Gastrocnemius medialis (tissue), 4 donors: ENCODE measurements around the gene DCUN1D3. TPM values are rescaled to one million over a fixed set of nuclear protein-coding genes. Genes with fewer than 3 reads are reported as not detected.
A peak's percentile ranks its signal among the peaks of the same experiment; 100 is the strongest.

Experiments used
- ATAC-seq, 2 donors: fragments of 150-250 bp; one replicate each; pipeline ENCODE4 v1.9.1; 2016
- DNase-seq, 2 donors: peaks; one replicate each; pipeline ENCODE4 v3.0.0-alpha.2; 2019
- H3K27ac ChIP-seq, 4 donors: fragments of 200-600 bp; sonication (generic); 1 replicate in 1 of 4; 2 replicates in 3 of 4; pipeline ENCODE4 v1.5.1; 2016 to 2018; ENCODE audit warnings: mild to moderate bottlenecking in 2 of 4, moderate library complexity in 1 of 4
- H3K27me3 ChIP-seq, 3 donors: fragments of 200-600 bp; sonication (generic) in 2 of 3; 1 replicate in 1 of 3; 2 replicates in 2 of 3; pipeline versions ENCODE4 v1.5.1 to v1.6.0; 2016 to 2019; ENCODE audit warnings: mild to moderate bottlenecking in 1 of 3, moderate library complexity in 1 of 3
- H3K36me3 ChIP-seq, 2 donors: fragments of 200-600 bp; sonication (generic) in 1 of 2; one replicate each; pipeline ENCODE4 v1.5.1; 2017 to 2018
- H3K4me1 ChIP-seq, 2 donors: fragments of 200-600 bp; sonication (generic) in 1 of 2; one replicate each; pipeline ENCODE4 v1.5.1; 2016 to 2017; ENCODE audit warnings: mild to moderate bottlenecking in 2 of 2
- H3K4me3 ChIP-seq, 4 donors: fragments of 200-600 bp; sonication (generic) in 3 of 4; 1 replicate in 1 of 4; 2 replicates in 3 of 4; pipeline ENCODE4 v1.5.1; 2016 to 2019; ENCODE audit warnings: mild to moderate bottlenecking in 2 of 4
- H3K9me3 ChIP-seq, 3 donors: fragments of 200-600 bp; sonication (generic) in 2 of 3; 1 replicate in 1 of 3; 2 replicates in 2 of 3; pipeline ENCODE4 v1.5.1; 2016 to 2019
- POLR2A ChIP-seq, 2 donors: fragments of 450-650 bp; IDR thresholded peaks; one replicate each; pipeline ENCODE4 v1.6.1; 2017; ENCODE audit warnings: antibody characterized with exemption in 2 of 2, mild to moderate bottlenecking in 2 of 2, moderate library complexity in 2 of 2
- in situ Hi-C, 4 donors: fragments of 200-750 bp; cut with MboI; loops; one replicate each; pipeline versions ENCODE4 v1.15.0 to v1.8.0; 2017; ENCODE audit warnings: low sequenced_read_pairs in 4 of 4
- intact Hi-C: fragments of 100-400 bp; cut with DNase I; formaldehyde crosslinking; loops from one replicate; pipeline ENCODE4 v1.15.1; 2023; ENCODE audit warnings: low total_unique reads
- total RNA-seq, 4 donors: library from RNA; depleted of rRNA; stranded (reverse); fragments of >200 nt; gene quantifications; one replicate each; pipeline versions ENCODE4 v1.1.0 to v1.2.3, GENCODE V29; 2016
- TF ChIP-seq, protein P1 (sequence below), 5 experiments: fragments of 450-650 bp in 3 of 5; fragments of 200-600 bp in 2 of 5; sonication (generic) in 2 of 5; IDR thresholded peaks in 4 of 5; conservative IDR thresholded peaks in 1 of 5; 1 replicate in 4 of 5; 2 replicates in 1 of 5; pipeline ENCODE4 v1.5.1; 2016 to 2019; ENCODE audit warnings: antibody characterized with exemption in 5 of 5, mild to moderate bottlenecking in 3 of 5, moderate library complexity in 3 of 5

Gene DCUN1D3
- total RNA-seq, 4 donors from 2014 or later, result 7.6 to 10.5 (median 8.3) TPM

DNA sequence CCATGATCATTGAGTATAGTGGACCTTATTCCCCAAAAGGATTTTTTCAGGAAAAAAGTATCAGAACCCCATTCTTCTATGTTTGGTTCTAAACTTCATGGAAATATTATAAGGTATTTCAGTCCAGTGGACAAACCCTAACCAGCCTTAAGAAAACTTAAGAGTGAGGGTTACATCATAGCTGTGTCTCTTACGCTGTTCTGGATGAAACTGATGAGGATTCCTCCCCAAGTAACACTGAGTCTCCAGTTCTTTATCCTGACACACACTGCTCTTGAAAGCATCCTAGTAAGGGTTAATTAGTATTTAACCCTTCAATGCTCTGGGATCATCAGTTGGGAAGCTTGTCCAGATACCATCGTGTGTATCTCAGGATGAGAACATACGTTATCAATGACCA lies 5.4 kb upstream of the DCUN1D3 start:
- in situ Hi-C loops, result loop anchor here in 1 of 4 donors (10.0 kb wide), 1 partner anchor 1289 kb away; no protein-coding TSS in a partner anchor
- Histone ChIP-seq H3K36me3 (no peaks in the 10 kb centered on the region), H3K27ac (peak overlapping the region; percentile 65 to 97 (median 68)), H3K4me3 (no peak overlapping the region), H3K27me3 (no peaks in the 10 kb centered on the region), H3K4me1 (peaks cover 22 to 54% of the 10 kb centered on the region in 2 donors), H3K9me3 (no peaks in the 10 kb centered on the region)
- intact Hi-C loops, result loop anchor here (10.0 kb wide), 1 partner anchor 1351 kb away; the partner anchor contains the start of gene VPS35L
- TF ChIP-seq, protein P1, sequence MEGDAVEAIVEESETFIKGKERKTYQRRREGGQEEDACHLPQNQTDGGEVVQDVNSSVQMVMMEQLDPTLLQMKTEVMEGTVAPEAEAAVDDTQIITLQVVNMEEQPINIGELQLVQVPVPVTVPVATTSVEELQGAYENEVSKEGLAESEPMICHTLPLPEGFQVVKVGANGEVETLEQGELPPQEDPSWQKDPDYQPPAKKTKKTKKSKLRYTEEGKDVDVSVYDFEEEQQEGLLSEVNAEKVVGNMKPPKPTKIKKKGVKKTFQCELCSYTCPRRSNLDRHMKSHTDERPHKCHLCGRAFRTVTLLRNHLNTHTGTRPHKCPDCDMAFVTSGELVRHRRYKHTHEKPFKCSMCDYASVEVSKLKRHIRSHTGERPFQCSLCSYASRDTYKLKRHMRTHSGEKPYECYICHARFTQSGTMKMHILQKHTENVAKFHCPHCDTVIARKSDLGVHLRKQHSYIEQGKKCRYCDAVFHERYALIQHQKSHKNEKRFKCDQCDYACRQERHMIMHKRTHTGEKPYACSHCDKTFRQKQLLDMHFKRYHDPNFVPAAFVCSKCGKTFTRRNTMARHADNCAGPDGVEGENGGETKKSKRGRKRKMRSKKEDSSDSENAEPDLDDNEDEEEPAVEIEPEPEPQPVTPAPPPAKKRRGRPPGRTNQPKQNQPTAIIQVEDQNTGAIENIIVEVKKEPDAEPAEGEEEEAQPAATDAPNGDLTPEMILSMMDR (IDR thresholded peaks at IDR 0.05 in 4 of 5, conservative IDR thresholded peaks at IDR 0.05 in 1 of 5), result no peak
- TF ChIP-seq POLR2A (IDR thresholded peaks at IDR 0.05), result no peak
- ATAC-seq, result no peak
- DNase-seq, result no peak

DNA sequence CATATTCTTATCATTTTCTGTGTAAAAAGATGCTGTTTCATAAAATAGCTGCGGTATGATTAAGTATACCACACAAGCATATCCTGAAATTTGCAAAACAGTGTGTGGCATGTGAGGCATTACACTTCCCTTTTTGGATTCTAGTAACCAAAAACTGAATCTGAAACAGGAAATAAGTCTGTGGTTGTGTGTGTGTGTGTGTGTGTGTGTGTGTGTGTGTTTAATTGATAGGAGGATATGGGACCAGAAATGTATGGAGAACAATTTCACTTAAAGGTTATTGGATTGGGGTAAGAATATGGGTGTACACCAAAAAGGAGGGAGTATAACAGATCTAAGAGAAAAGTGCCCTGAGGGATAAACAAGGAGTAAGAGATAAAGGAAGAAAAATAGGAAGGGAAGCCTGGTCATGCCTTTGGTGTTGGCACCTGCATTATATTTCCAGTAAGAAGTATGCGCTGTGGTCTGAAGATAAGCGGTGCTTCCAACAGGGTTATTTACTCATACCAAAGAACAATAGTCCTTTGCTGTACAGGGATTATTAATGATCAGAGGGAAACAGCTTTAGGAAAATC lies 4.4 kb upstream of the DCUN1D3 start:
- no peaks in the 10 kb centered on the region for H3K9me3 ChIP-seq
- H3K36me3 ChIP-seq, result no peaks in the 10 kb centered on the region
- peak overlapping the region; percentile 65 to 97 (median 68) for H3K27ac ChIP-seq
- no peaks in the 10 kb centered on the region for H3K27me3 ChIP-seq
- ATAC-seq, result no peak
- TF ChIP-seq, protein P1 (IDR thresholded peaks at IDR 0.05 in 4 of 5, conservative IDR thresholded peaks at IDR 0.05 in 1 of 5), result no peak
- TF ChIP-seq POLR2A (IDR thresholded peaks at IDR 0.05), result no peak
- in situ Hi-C loops, result loop anchor here in 1 of 4 donors (10.0 kb wide), 1 partner anchor 1290 kb away; no protein-coding TSS in a partner anchor
- peaks cover 24 to 54% of the 10 kb centered on the region in 2 donors for H3K4me1 ChIP-seq
- intact Hi-C loops, result loop anchor here (5.0 to 10.0 kb wide), 4 partner anchors 162 to 1350 kb away; partner anchors contain the start of genes THUMPD1 and VPS35L
- no peak for DNase-seq
- no peak overlapping the region for H3K4me3 ChIP-seq

- H3K27ac ChIP-seq, result peak overlapping the region; percentile 24 to 97 (median 66)
- DNase-seq (no peak), ATAC-seq (no peak)
- H3K4me1 ChIP-seq, result peaks cover 30 to 58% of the 10 kb centered on the region in 2 donors
- no peaks in the 10 kb centered on the region for H3K27me3 ChIP-seq
- intact Hi-C loops (loop anchor here (5.0 to 10.0 kb wide), 4 partner anchors 162 to 1349 kb away; partner anchors contain the start of genes THUMPD1 and VPS35L), in situ Hi-C loops (loop anchor here in 1 of 4 donors (10.0 kb wide), 1 partner anchor 1291 kb away; no protein-coding TSS in a partner anchor)
- H3K36me3 ChIP-seq, result no peaks in the 10 kb centered on the region
- TF ChIP-seq POLR2A (IDR thresholded peaks at IDR 0.05), result no peak
- TF ChIP-seq, protein P1 (IDR thresholded peaks at IDR 0.05 in 4 of 5, conservative IDR thresholded peaks at IDR 0.05 in 1 of 5), result no peak
- H3K9me3 ChIP-seq, result no peaks in the 10 kb centered on the region
- no peak overlapping the region for H3K4me3 ChIP-seq
Observed at GRCh38 chr16:20903899-20904506, 3.8 kb upstream of the DCUN1D3 start.

GRCh38 chr16:20903116-20903898 lies 3.1 kb upstream of the DCUN1D3 start:
- Histone ChIP-seq H3K4me1 (peaks cover 35 to 65% of the 10 kb centered on the region in 2 donors), H3K27ac (peak overlapping the region; percentile 24 to 97 (median 66)), H3K4me3 (no peak overlapping the region), H3K36me3 (no peaks in the 10 kb centered on the region), H3K9me3 (no peaks in the 10 kb centered on the region), H3K27me3 (no peaks in the 10 kb centered on the region)
- no peak for DNase-seq
- TF ChIP-seq, protein P1 (IDR thresholded peaks at IDR 0.05 in 4 of 5, conservative IDR thresholded peaks at IDR 0.05 in 1 of 5), result no peak
- TF ChIP-seq POLR2A (IDR thresholded peaks at IDR 0.05), result no peak
- intact Hi-C loops, result loop anchor here (5.0 to 10.0 kb wide), 4 partner anchors 161 to 1349 kb away; partner anchors contain the start of genes THUMPD1 and VPS35L
- in situ Hi-C loops, result loop anchor here in 1 of 4 donors (10.0 kb wide), 1 partner anchor 1291 kb away; no protein-coding TSS in a partner anchor
- ATAC-seq, result no peak
